Gastroesophageal sphincter (tissue), 4 donors: ENCODE results near the gene SIGLEC6. TPM values are rescaled to one million over a fixed set of nuclear protein-coding genes. Genes with fewer than 3 reads are reported as not detected.
A peak's percentile ranks its signal among the peaks of the same experiment; 100 is the strongest.

Experiments used
- ATAC-seq: fragments of 150-250 bp; one replicate; pipeline ENCODE4 v1.9.1; 2016; ENCODE audit warnings: mild to moderate bottlenecking, moderate library complexity
- H3K27ac ChIP-seq, 4 donors: fragments of 200-600 bp; sonication (generic) in 3 of 4; 1 replicate in 3 of 4; 2 replicates in 1 of 4; pipeline ENCODE4 v1.5.1; 2016 to 2019
- H3K27me3 ChIP-seq: fragments of 200-600 bp; sonication (generic); one replicate; pipeline ENCODE4 v1.5.1; 2019
- H3K36me3 ChIP-seq, 2 donors: fragments of 200-600 bp; sonication (generic); one replicate each; pipeline ENCODE4 v1.5.1; 2019; ENCODE audit warnings: control low read depth in 1 of 2
- H3K4me1 ChIP-seq, 3 donors: fragments of 200-600 bp; sonication (generic); 1 replicate in 2 of 3; 2 replicates in 1 of 3; pipeline ENCODE4 v1.5.1; 2016 to 2019; ENCODE audit warnings: control low read depth in 2 of 3
- H3K4me3 ChIP-seq, 2 donors: fragments of 200-600 bp; sonication (generic); one replicate each; pipeline ENCODE4 v1.5.1; 2019; ENCODE audit warnings: mild to moderate bottlenecking in 1 of 2, moderate library complexity in 1 of 2
- H3K9me3 ChIP-seq, 3 donors: fragments of 200-600 bp; sonication (generic); one replicate each; pipeline ENCODE4 v1.5.1; 2017 to 2019; ENCODE audit warnings: control low read depth in 2 of 3
- EP300 ChIP-seq: sonication (generic); formaldehyde crosslinking; IDR thresholded peaks from one replicate; pipeline ENCODE4 v1.6.1; 2017; ENCODE audit warnings: antibody characterized with exemption, mild to moderate bottlenecking
- POLR2A ChIP-seq, 2 donors: fragments of 450-650 bp; IDR thresholded peaks; one replicate each; pipeline ENCODE4 v1.6.1; 2017; ENCODE audit warnings: antibody characterized with exemption in 2 of 2, mild to moderate bottlenecking in 2 of 2, moderate library complexity in 1 of 2
- POLR2AphosphoS5 ChIP-seq: sonication (generic); formaldehyde crosslinking; IDR thresholded peaks from one replicate; pipeline ENCODE4 v1.6.1; 2017; ENCODE audit warnings: antibody characterized with exemption
- WGBS, 2 donors: methylation state at CpG; one replicate each; pipeline ENCODE4 v1.1.5; 2018; ENCODE audit warnings: low coverage in 1 of 2; 5-methylcytosine and 5-hydroxymethylcytosine counted together
- total RNA-seq, 4 donors: library from RNA; depleted of rRNA; stranded (reverse); fragments of >200 nt; gene quantifications; one replicate each; pipeline ENCODE4 v1.1.0, GENCODE V29; 2016
- TF ChIP-seq, protein P1 (sequence below), 4 experiments: fragments of 200-600 bp in 2 of 4; fragments of 450-650 bp in 2 of 4; sonication (generic) in 1 of 4; IDR thresholded peaks; one replicate each; pipeline ENCODE4 v1.5.1; 2017 to 2019; ENCODE audit warnings: antibody characterized with exemption in 4 of 4, mild to moderate bottlenecking in 2 of 4, moderate library complexity in 2 of 4

Gene SIGLEC6
- total RNA-seq, 4 donors from 2014 or later: 0.59 to 3.9 (median 3.1) TPM

DNA sequence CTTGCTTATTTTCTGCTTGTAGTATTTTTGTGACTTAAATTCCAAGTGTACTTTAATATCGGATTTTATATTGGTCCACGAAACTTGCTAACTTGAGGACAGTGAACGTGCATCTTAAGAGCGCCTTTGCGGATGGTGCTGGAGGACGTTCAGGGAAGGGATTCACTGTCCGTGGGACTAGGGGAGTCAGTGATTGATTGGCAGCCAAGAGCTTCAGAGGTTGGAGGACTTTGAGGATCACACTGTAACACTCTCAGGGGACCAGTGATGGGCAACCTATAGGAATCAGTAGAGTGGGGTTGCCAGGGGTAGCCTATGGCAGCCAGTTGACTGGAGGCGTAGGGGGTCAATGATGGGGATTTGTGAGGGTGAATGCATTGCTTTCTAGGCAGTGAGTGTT, 40.1 kb upstream of the SIGLEC6 start:
- Histone ChIP-seq H3K27me3 (peaks cover 2% of the 10 kb centered on the region), H3K27ac (peak overlapping the region in 3 of 4 donors; percentile 82 to 84 (median 82)), H3K36me3 (peaks cover 0 to 33% of the 10 kb centered on the region in 2 donors), H3K9me3 (no peaks in the 10 kb centered on the region), H3K4me1 (peaks cover 0 to 35% (median 12%) of the 10 kb centered on the region in 3 donors), H3K4me3 (peak overlapping the region; percentile 79 to 99)
- no peak for ATAC-seq
- TF ChIP-seq POLR2A (IDR thresholded peaks at IDR 0.05) (no peak), EP300 (no peak), POLR2AphosphoS5 (no peak)
- TF ChIP-seq, protein P1, sequence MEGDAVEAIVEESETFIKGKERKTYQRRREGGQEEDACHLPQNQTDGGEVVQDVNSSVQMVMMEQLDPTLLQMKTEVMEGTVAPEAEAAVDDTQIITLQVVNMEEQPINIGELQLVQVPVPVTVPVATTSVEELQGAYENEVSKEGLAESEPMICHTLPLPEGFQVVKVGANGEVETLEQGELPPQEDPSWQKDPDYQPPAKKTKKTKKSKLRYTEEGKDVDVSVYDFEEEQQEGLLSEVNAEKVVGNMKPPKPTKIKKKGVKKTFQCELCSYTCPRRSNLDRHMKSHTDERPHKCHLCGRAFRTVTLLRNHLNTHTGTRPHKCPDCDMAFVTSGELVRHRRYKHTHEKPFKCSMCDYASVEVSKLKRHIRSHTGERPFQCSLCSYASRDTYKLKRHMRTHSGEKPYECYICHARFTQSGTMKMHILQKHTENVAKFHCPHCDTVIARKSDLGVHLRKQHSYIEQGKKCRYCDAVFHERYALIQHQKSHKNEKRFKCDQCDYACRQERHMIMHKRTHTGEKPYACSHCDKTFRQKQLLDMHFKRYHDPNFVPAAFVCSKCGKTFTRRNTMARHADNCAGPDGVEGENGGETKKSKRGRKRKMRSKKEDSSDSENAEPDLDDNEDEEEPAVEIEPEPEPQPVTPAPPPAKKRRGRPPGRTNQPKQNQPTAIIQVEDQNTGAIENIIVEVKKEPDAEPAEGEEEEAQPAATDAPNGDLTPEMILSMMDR (IDR thresholded peaks at IDR 0.05): no peak
- WGBS, 2 donors: 4 to 10% methylated on average over 5 to 6 of the region's 8 CpGs

DNA sequence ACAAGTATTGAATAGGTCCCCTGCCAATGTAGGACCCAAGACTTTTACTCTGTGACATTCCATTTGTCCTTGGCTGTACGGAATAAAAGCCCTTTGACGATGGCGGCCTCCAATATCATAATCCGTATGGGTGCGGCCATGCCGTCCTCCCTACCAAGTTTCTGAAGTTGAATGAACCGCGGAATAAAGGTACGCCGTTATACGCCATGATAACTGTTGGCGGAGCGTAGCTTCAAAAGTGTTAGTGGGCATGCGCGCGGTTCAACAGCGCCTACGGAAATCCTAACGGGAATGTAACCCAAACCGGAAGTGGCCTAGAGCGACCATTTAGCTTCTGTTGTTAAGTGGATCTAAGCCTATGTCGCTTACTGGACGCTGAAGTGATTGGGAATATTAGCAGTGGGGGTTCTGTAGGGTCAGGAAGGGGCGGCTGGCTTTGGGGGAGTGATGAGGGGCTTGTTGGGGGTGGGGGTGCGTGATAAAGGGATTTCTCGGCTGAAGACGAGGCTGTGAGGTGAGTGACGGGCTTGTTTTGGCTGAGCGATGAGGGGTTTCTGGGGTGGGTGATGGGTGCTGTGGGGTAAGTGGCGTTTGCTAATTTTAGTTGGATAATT, 39.6 kb upstream of the SIGLEC6 start, which contains the start of gene ZNF175:
TSS of gene ZNF175 (plus strand) at position 322 of the 614 bp plus-strand sequence. CDS start 2,047 bp downstream, outside the sequence.
- ATAC-seq: peak; percentile 99
- Histone ChIP-seq H3K36me3 (peaks cover 0 to 28% of the 10 kb centered on the region in 2 donors), H3K9me3 (no peaks in the 10 kb centered on the region), H3K27me3 (peaks cover 7% of the 10 kb centered on the region), H3K4me1 (peaks cover 0 to 35% (median 12%) of the 10 kb centered on the region in 3 donors), H3K4me3 (peak within 1 kb of the TSS; percentile 79 to 99), H3K27ac (peak within 1 kb of the TSS; percentile 82 to 84 (median 83))
- TF ChIP-seq POLR2AphosphoS5 (peak; percentile 37), EP300 (no peak)
- WGBS, 2 donors: 0% methylated on average over 7 to 10 of the region's 30 CpGs

DNA sequence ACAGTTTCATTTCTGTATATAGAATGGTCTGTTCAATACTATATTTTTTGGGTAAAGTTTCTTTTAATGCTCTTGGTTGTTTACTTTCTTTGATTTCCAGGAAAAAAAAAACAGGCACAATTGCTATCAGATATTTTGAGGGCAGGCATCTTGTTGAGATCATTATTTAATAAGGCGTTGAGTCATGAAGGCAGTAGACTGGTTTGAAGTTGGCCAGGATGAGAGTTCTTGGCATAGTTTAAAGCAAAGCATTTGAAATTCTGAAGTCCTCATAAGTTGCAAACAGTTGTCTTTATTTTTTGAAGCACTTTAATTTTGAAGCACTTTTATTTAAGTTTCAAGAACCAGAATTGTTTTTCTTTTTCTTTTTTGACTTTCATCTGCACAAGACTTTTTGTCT, 37.0 kb upstream of the SIGLEC6 start:
- ATAC-seq: no peak
- 73 to 83% methylated on average over 1 of the region's 1 CpG for WGBS, 2 donors

DNA sequence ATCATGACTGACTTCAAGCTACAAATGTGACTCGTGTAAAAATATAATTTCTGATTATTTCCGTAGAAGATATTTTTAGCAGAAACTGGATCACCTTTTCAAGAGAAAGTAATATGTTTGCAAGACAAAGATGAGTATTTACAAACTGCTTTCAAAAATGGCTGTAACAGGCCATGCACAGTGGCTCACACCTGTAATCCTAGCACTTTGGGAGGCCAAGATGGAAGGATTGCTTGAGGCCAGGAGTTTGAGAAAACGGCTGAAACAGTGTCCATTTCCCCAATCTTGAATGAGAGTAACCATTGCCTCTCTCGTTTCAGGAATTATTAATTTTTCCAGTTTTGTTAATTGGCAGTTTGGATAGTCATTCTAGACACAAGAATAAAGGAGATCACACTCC, 36.1 kb upstream of the SIGLEC6 start:
- Histone ChIP-seq H3K4me3 (no peak overlapping the region), H3K4me1 (peaks cover 0 to 17% (median 10%) of the 10 kb centered on the region in 3 donors), H3K9me3 (no peaks in the 10 kb centered on the region), H3K27me3 (peaks cover 41% of the 10 kb centered on the region), H3K36me3 (no peaks in the 10 kb centered on the region), H3K27ac (no peak overlapping the region)
- 73 to 82% methylated on average over 4 of the region's 4 CpGs for WGBS, 2 donors
- TF ChIP-seq POLR2AphosphoS5: no peak
- no peak for TF ChIP-seq EP300
- no peak for TF ChIP-seq POLR2A (IDR thresholded peaks at IDR 0.05)
- TF ChIP-seq, protein P1 (IDR thresholded peaks at IDR 0.05): no peak
- ATAC-seq: no peak

More for the DNA sequence above, 37.0 kb upstream of the SIGLEC6 start:
- Histone ChIP-seq H3K36me3 (peaks cover 0 to 5% of the 10 kb centered on the region in 2 donors), H3K27ac (no peak overlapping the region), H3K4me3 (no peak overlapping the region), H3K4me1 (peaks cover 0 to 26% (median 12%) of the 10 kb centered on the region in 3 donors), H3K27me3 (peaks cover 32% of the 10 kb centered on the region), H3K9me3 (no peaks in the 10 kb centered on the region)
- TF ChIP-seq POLR2AphosphoS5 (no peak), POLR2A (IDR thresholded peaks at IDR 0.05) (no peak), EP300 (no peak)
- TF ChIP-seq, protein P1 (IDR thresholded peaks at IDR 0.05): no peak

DNA sequence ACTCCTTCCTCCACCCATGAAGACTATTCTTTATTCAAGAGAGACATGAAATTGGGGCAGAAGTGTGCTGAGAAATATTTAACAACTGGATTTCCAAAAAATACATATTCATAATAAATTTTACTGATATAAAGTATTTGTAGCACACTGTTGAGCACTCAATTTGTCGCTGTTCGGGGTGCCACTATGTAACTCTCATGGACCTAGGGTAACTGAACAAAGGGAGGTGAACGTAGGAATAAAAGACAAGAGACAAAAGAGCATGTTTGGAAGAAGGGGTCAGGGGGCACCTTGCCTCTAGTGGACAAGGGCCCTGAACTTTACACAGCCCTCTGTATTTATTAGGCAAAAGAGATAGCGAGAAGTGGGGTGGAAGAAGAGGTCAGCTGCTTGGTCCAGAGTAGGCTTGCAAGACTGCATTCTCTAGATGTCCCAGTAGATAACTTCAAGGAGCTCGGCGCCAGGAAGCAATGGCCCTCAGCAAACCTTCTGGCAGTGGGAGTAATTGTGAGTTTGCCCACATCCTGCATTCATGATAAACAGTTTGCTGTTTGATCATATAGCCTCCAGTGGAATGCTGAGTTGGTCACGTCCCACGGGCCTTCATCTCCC, 35.1 kb upstream of the SIGLEC6 start:
- Histone ChIP-seq H3K27ac (no peak overlapping the region), H3K27me3 (peaks cover 44% of the 10 kb centered on the region), H3K4me1 (peaks cover 0 to 7% (median 0%) of the 10 kb centered on the region in 3 donors), H3K9me3 (no peaks in the 10 kb centered on the region), H3K4me3 (no peak overlapping the region), H3K36me3 (no peaks in the 10 kb centered on the region)
- no peak for TF ChIP-seq POLR2AphosphoS5
- TF ChIP-seq EP300: no peak
- no peak for TF ChIP-seq POLR2A (IDR thresholded peaks at IDR 0.05)
- TF ChIP-seq, protein P1 (IDR thresholded peaks at IDR 0.05): no peak
- whole genome bisulfite sequencing, 2 donors: 70 to 73% methylated on average over 2 to 8 of the region's 8 CpGs
- no peak for ATAC-seq
